Kidney (tissue), 14 donors: ENCODE measurements around the gene SDK1. TPM values are rescaled to one million over a fixed set of nuclear protein-coding genes. Genes with fewer than 3 reads are reported as not detected.

ENCODE experiments used
- DNase-seq, 5 donors: peaks; one replicate each; pipeline ENCODE4 v3.0.0-alpha.2; 2013 to 2020
- FAIRE-seq: peaks from 2 replicates; lab custom pipeline; 2012; peaks lifted over from hg19 to GRCh38; lab: Jason Lieb, UNC
- H3K27ac ChIP-seq, 2 donors: one replicate each; pipeline ENCODE4 v1.7.0; 2013; ENCODE audit warnings: low read depth in 2 of 2, low read length in 2 of 2, inconsistent platforms in 1 of 2
- H3K27me3 ChIP-seq: one replicate; pipeline ENCODE4 v1.7.1; 2013; ENCODE audit warnings: low read length, inconsistent platforms; ENCODE audit not compliant: control insufficient read depth, insufficient read depth
- H3K36me3 ChIP-seq, 3 donors: one replicate each; pipeline versions ENCODE4 v1.7.0 to v1.7.1; 2013; ENCODE audit warnings: low read length in 3 of 3, control low read depth in 1 of 3, inconsistent platforms in 1 of 3; ENCODE audit not compliant: insufficient read depth in 3 of 3, control insufficient read depth in 2 of 3
- H3K4me1 ChIP-seq, 3 donors: one replicate each; pipeline versions ENCODE4 v1.7.0 to v1.7.1; 2013; ENCODE audit warnings: low read length in 3 of 3, inconsistent platforms in 1 of 3, low read depth in 1 of 3; ENCODE audit not compliant: control insufficient read depth in 2 of 3, insufficient read depth in 2 of 3
- H3K4me3 ChIP-seq, 3 donors: one replicate each; pipeline versions ENCODE4 v1.7.0 to v1.8.1; 2013; ENCODE audit warnings: low read length in 3 of 3, control low read depth in 1 of 3, inconsistent platforms in 1 of 3
- H3K9ac ChIP-seq, 3 donors: one replicate each; pipeline versions ENCODE4 v1.7.0 to v1.7.1; 2013; ENCODE audit warnings: low read length in 3 of 3, control low read depth in 1 of 3, inconsistent platforms in 1 of 3
- H3K9me3 ChIP-seq, 3 donors: one replicate each; pipeline versions ENCODE4 v1.7.0 to v1.7.1; 2013; ENCODE audit warnings: low read length in 3 of 3, control low read depth in 1 of 3, inconsistent platforms in 1 of 3; ENCODE audit not compliant: control insufficient read depth in 2 of 3, insufficient read depth in 1 of 3
- CTCF ChIP-seq: IDR thresholded peaks from 3 replicates; pipeline ENCODE4 v1.5.1; 2012; ENCODE audit warnings: mild to moderate bottlenecking, moderate library complexity, borderline replicate concordance; ENCODE audit not compliant: insufficient read depth; ENCODE audit errors: extremely low read depth
- intact Hi-C: fragments of 100-400 bp; cut with DNase I; formaldehyde crosslinking; loops from one replicate; pipeline ENCODE4 v1.11.1; 2022
- polyA plus RNA-seq: library from polyadenylated mRNA; stranded (reverse); fragments of 350-450 nt; fragmentation: Illumina TruSeq; extraction: RNeasy Lipid Tissue Mini Kit (QIAGEN cat#74804); gene quantifications from one replicate; pipeline ENCODE4 v1.2.3, GENCODE V29; 2014; ENCODE audit warnings: low read depth, low replicate concordance; ENCODE audit not compliant: insufficient read depth
- total RNA-seq: library from RNA; stranded (reverse); fragmentation: NEBNext Ultra II Directional; extraction: Animal tissue kit (Norgen Biotek cat#: 25700); gene quantifications from one replicate; pipeline ENCODE4 v1.2.1, GENCODE V29; 2021
- donor health status: control.
- donor health status: control.
- donor health status: control.
- donor health status: control.
- donor health status: control.
- donor health status: DM: yes; HTN: yes; CAD: no.
- donor health status: Normal renal cell carcinoma (clear cell type).

The SDK1 gene
- total and polyA plus RNA-seq, 2 donors from 2014 or later = 2.0 to 38.3 TPM

- no peak for TF ChIP-seq CTCF
Measured at GRCh38 chr7:3836855-3837254, 535.8 kb downstream of the SDK1 start.

GRCh38 chr7:3844540-3845151 is 543.6 kb downstream of the SDK1 start:
- H3K9me3 ChIP-seq = no peaks in the 10 kb centered on the region
- DNase-seq = no peak
- H3K27ac ChIP-seq = no peak overlapping the region
- FAIRE-seq = no peak
- intact Hi-C loops = no loop called here
- no peak overlapping the region for H3K4me3 ChIP-seq
- no peaks in the 10 kb centered on the region for H3K27me3 ChIP-seq
- no peak for TF ChIP-seq CTCF
- no peaks in the 10 kb centered on the region for H3K4me1 ChIP-seq
- H3K36me3 ChIP-seq = no peaks in the 10 kb centered on the region
- no peak overlapping the region for H3K9ac ChIP-seq

More at GRCh38 chr7:3836855-3837254, 535.8 kb downstream of the SDK1 start:
- Histone ChIP-seq H3K9ac (no peak overlapping the region), H3K4me3 (no peak overlapping the region), H3K27ac (no peak overlapping the region), H3K4me1 (no peaks in the 10 kb centered on the region), H3K27me3 (no peaks in the 10 kb centered on the region), H3K9me3 (no peaks in the 10 kb centered on the region), H3K36me3 (no peaks in the 10 kb centered on the region)
- no peak for FAIRE-seq
- no peak for DNase-seq
- intact Hi-C loops = no loop called here

- Histone ChIP-seq H3K4me3 (no peak overlapping the region), H3K27me3 (no peaks in the 10 kb centered on the region), H3K4me1 (no peaks in the 10 kb centered on the region), H3K9me3 (no peaks in the 10 kb centered on the region), H3K27ac (no peak overlapping the region), H3K36me3 (no peaks in the 10 kb centered on the region), H3K9ac (no peak overlapping the region)
- DNase-seq = no peak
- no peak for TF ChIP-seq CTCF
- intact Hi-C loops = no loop called here
- no peak for FAIRE-seq
Measured at GRCh38 chr7:3846738-3847137, 545.7 kb downstream of the SDK1 start.

GRCh38 chr7:3847336-3847735 is 546.3 kb downstream of the SDK1 start:
- H3K27ac ChIP-seq = no peak overlapping the region
- no peaks in the 10 kb centered on the region for H3K36me3 ChIP-seq
- no peak overlapping the region for H3K4me3 ChIP-seq
- TF ChIP-seq CTCF = no peak
- intact Hi-C loops = no loop called here
- no peak for FAIRE-seq
- H3K9ac ChIP-seq = no peak overlapping the region
- H3K4me1 ChIP-seq = no peaks in the 10 kb centered on the region
- H3K9me3 ChIP-seq = no peaks in the 10 kb centered on the region
- no peak for DNase-seq
- no peaks in the 10 kb centered on the region for H3K27me3 ChIP-seq
